Brain microvascular endothelial cell (primary cell): Measurements from ENCODE around the gene METTL22.

ENCODE experiments used
- DNase-seq: peaks from one replicate; pipeline ENCODE4 v3.0.0-alpha.2; 2020
- H3K27ac ChIP-seq: fragments of 250-450 bp; sonication (Bioruptor Pico); 2 replicates; pipeline ENCODE4 v1.5.1; 2020; ENCODE audit warnings: mild to moderate bottlenecking, moderate library complexity
- H3K27me3 ChIP-seq: fragments of 250-450 bp; sonication (Bioruptor Pico); replicated peaks from 2 replicates; pipeline ENCODE4 v1.5.1; 2020; ENCODE audit warnings: mild to moderate bottlenecking
- H3K36me3 ChIP-seq: fragments of 250-450 bp; sonication (Bioruptor Pico); replicated peaks from 2 replicates; pipeline ENCODE4 v1.5.1; 2020; ENCODE audit warnings: mild to moderate bottlenecking
- H3K4me3 ChIP-seq: 2 replicates; pipeline ENCODE4 v1.5.1; 2011; ENCODE audit warnings: low read depth, mild to moderate bottlenecking, control low read depth, low read length, moderate library complexity
- CTCF ChIP-seq: IDR thresholded peaks from 2 replicates; pipeline ENCODE4 v1.5.1; 2011; ENCODE audit warnings: low read depth, mild to moderate bottlenecking, moderate library complexity, low read length, control low read depth, inconsistent platforms; ENCODE audit errors: missing control alignments
- in situ Hi-C: cut with HindIII; loops from 2 replicates; pipeline ENCODE4 v1.10.0; 2017; ENCODE audit warnings: low sequenced_read_pairs, low pct_ligation_motif_present

Gene METTL22

DNA sequence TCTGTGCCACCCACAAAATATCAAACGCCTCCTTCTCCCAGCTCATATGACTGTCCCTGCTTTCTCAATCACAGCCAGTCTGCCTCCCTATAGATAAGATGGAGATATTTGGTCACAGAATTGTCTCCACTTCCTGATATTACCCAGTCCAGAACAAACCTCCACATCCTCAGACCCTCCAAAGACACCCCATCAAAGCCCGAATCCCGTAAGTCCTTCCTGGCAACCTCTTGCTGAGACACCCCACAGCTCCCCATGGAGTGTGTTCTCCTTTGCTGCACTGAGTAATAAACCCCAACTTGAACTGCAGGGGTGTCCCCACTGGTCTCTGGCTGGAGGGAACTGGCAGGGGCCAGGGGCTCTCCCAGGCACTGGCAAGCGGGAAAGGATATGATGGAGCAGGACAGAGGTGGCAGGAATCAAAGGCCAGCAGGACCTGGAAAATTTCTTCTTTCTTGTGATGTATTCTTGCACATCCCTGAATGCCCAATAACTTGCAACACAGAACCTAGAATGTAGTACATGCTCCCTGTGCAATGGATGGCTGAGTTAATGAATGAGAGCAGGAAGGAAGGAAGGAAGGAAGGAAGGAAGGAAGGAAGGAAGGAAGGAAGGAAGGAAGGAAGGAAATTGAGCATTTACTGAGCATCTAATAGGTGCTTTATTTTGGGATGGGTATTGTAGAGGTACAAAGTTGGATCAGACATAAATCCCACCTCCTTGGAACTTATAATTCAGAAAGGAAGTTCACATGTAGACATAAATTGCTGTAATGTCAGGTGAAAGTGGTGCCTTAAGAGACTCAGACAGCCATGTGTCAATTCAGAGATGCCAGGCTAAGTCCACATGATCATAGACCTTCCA lies 45.1 kb upstream of the METTL22 start:
- H3K4me3 ChIP-seq = no peak overlapping the region
- in situ Hi-C loops = no loop called here
- no peaks in the 10 kb centered on the region for H3K36me3 ChIP-seq
- no peak for TF ChIP-seq CTCF
- H3K27me3 ChIP-seq = no peaks in the 10 kb centered on the region
- no peak for DNase-seq
- H3K27ac ChIP-seq = no peak overlapping the region

- no peak for TF ChIP-seq CTCF
- no peak for DNase-seq
- Histone ChIP-seq H3K4me3 (no peak overlapping the region), H3K27me3 (no peaks in the 10 kb centered on the region), H3K27ac (no peak overlapping the region), H3K36me3 (no peaks in the 10 kb centered on the region)
- in situ Hi-C loops = no loop called here
Observed at GRCh38 chr16:8577678-8578304, 43.7 kb upstream of the METTL22 start.

DNA sequence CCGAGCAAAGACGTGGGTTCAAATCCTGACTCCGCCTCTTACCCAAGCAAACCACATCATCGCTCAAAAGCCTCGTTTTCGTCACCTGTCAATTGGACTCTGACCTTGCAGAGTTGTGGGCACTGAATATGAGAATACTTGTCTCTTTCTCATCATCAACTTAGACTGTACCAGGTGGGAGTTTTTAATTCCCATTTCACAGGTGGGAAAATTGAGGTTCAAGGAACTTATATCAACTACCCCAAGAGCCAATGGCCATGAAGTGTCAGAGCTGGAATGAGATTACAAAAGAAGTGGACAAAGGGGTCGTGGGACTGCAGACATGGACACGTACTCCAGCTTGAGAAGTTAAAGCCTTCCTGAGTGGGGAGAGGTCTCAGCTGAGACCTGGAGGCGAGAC lies 41.9 kb upstream of the METTL22 start:
- no peaks in the 10 kb centered on the region for H3K27me3 ChIP-seq

GRCh38 chr16:8581831-8582580 lies 39.5 kb upstream of the METTL22 start:
- H3K27me3 ChIP-seq = no peaks in the 10 kb centered on the region
- no peak overlapping the region for H3K4me3 ChIP-seq
- no peak for TF ChIP-seq CTCF
- DNase-seq = peak; percentile 3
- H3K27ac ChIP-seq = no peak overlapping the region
- no peaks in the 10 kb centered on the region for H3K36me3 ChIP-seq
- in situ Hi-C loops = no loop called here

More for the DNA sequence above, 41.9 kb upstream of the METTL22 start:
- in situ Hi-C loops = no loop called here
- Histone ChIP-seq H3K4me3 (no peak overlapping the region), H3K27ac (no peak overlapping the region), H3K36me3 (no peaks in the 10 kb centered on the region)
- no peak for TF ChIP-seq CTCF
- DNase-seq = no peak

GRCh38 chr16:8583199-8583598 lies 38.3 kb upstream of the METTL22 start:
- in situ Hi-C loops = no loop called here
- Histone ChIP-seq H3K27me3 (peaks cover 6% of the 10 kb centered on the region), H3K4me3 (no peak overlapping the region), H3K27ac (no peak overlapping the region), H3K36me3 (no peaks in the 10 kb centered on the region)
- TF ChIP-seq CTCF = no peak
- DNase-seq = peak; percentile 58
